H1 (cell line): Measurements from ENCODE around the gene HEATR1. TPM values are rescaled to one million over a fixed set of nuclear protein-coding genes. Genes with fewer than 3 reads are reported as not detected.

ENCODE experiments used
- CTCF ChIA-PET: fragments of 300-600 bp; sonication (Branson Sonifier 250); formaldehyde crosslinking; loops from one replicate; lab custom pipeline; 2021; ENCODE audit not compliant: partially characterized antibody; lab: Charles Lee
- POLR2A ChIA-PET: fragments of 300-600 bp; sonication (Branson Sonifier 250); formaldehyde crosslinking; loops from one replicate; lab custom pipeline; 2021; ENCODE audit warnings: inconsistent platforms; ENCODE audit not compliant: partially characterized antibody; lab: Charles Lee
- DNase-seq, 2 experiments: peaks; one replicate each; pipeline versions ENCODE4 v3.0.0 to v3.0.0-alpha.2; 2010 to 2022; ENCODE audit warnings: low spot score in 2 of 2, low read depth in 1 of 2, mixed read lengths in 1 of 2
- FAIRE-seq: peaks from 2 replicates; lab custom pipeline; 2011; peaks lifted over from hg19 to GRCh38; lab: Jason Lieb, UNC
- H2AFZ ChIP-seq: 2 replicates; pipeline ENCODE4 v1.8.1; 2012; ENCODE audit warnings: low read length, inconsistent platforms
- H2AK5ac ChIP-seq: 2 replicates; pipeline ENCODE4 v1.6.1; 2013; ENCODE audit warnings: low read depth, low read length
- H2BK120ac ChIP-seq: replicated peaks from 2 replicates; pipeline ENCODE3; 2013; ENCODE audit warnings: low read depth, low read length, inconsistent platforms
- H2BK12ac ChIP-seq: 2 replicates; pipeline ENCODE4 v1.6.1; 2013; ENCODE audit warnings: low read depth, low read length
- H2BK15ac ChIP-seq: 2 replicates; pipeline ENCODE4 v1.6.1; 2013; ENCODE audit warnings: low read length
- H2BK20ac ChIP-seq: 2 replicates; pipeline ENCODE4 v1.6.1; 2013; ENCODE audit warnings: low read length
- H2BK5ac ChIP-seq: 2 replicates; pipeline ENCODE4 v1.6.1; 2013; ENCODE audit warnings: low read depth, low read length
- H3K14ac ChIP-seq: 2 replicates; pipeline ENCODE4 v1.6.1; 2013; ENCODE audit warnings: inconsistent platforms; ENCODE audit not compliant: insufficient read length
- H3K18ac ChIP-seq: 2 replicates; pipeline ENCODE4 v1.6.1; 2013; ENCODE audit warnings: low read length; ENCODE audit errors: extremely low read depth
- H3K23ac ChIP-seq: 2 replicates; pipeline ENCODE4 v1.6.1; 2013; ENCODE audit warnings: inconsistent platforms; ENCODE audit not compliant: insufficient read length
- H3K23me2 ChIP-seq: 2 replicates; pipeline ENCODE4 v1.6.1; 2013; ENCODE audit warnings: low read depth, low read length
- H3K27ac ChIP-seq: 2 replicates; pipeline ENCODE4 v1.6.1; 2011; ENCODE audit warnings: low read depth, low read length, inconsistent platforms
- H3K27me3 ChIP-seq, 4 experiments: replicated peaks in 1 of 4; 1 replicate in 1 of 4; 2 replicates in 3 of 4; pipeline versions ENCODE4 v1.6.1 to v1.8.1; 2011 to 2013; ENCODE audit warnings: low read length in 3 of 4, mild to moderate bottlenecking in 3 of 4, inconsistent platforms in 2 of 4, mixed read lengths in 2 of 4, moderate library complexity in 1 of 4; ENCODE audit not compliant: control insufficient read depth in 3 of 4, insufficient read depth in 3 of 4; ENCODE audit errors: extremely low read depth in 1 of 4
- H3K36me3 ChIP-seq, 4 experiments: 2 replicates each; pipeline versions ENCODE4 v1.6.1 to v1.8.1; 2011 to 2013; ENCODE audit warnings: mild to moderate bottlenecking in 4 of 4, low read length in 3 of 4, moderate library complexity in 2 of 4, control low read depth in 1 of 4, inconsistent platforms in 1 of 4; ENCODE audit not compliant: insufficient read depth in 4 of 4, control insufficient read depth in 2 of 4
- H3K4ac ChIP-seq: replicated peaks from 2 replicates; pipeline ENCODE3; 2013; ENCODE audit warnings: low read length, low read depth, mixed read lengths, inconsistent platforms; ENCODE audit not compliant: insufficient read length
- H3K4me1 ChIP-seq, 4 experiments: replicated peaks in 1 of 4; 1 replicate in 1 of 4; 2 replicates in 3 of 4; pipeline versions ENCODE4 v1.6.1 to v1.8.1; 2011 to 2013; ENCODE audit warnings: low read length in 3 of 4, inconsistent platforms in 2 of 4, mixed read lengths in 1 of 4; ENCODE audit not compliant: insufficient read depth in 4 of 4, control insufficient read depth in 3 of 4
- H3K4me2 ChIP-seq, 2 experiments: 2 replicates each; pipeline versions ENCODE4 v1.6.1 to v1.8.1; 2011 to 2013; ENCODE audit warnings: low read depth in 2 of 2, low read length in 2 of 2, control low read depth in 1 of 2, inconsistent platforms in 1 of 2, mild to moderate bottlenecking in 1 of 2; ENCODE audit not compliant: insufficient read depth in 1 of 2
- H3K4me3 ChIP-seq, 4 experiments: fragments of 200-600, 300-600 bp in 1 of 4; sonication (generic), shearing (Covaris generic), sonication (Bioruptor Twin) in 1 of 4; 2 replicates each; pipeline versions ENCODE4 v1.5.1 to v1.8.1; 2011 to 2016; ENCODE audit warnings: low read length in 4 of 4, low read depth in 3 of 4, control low read depth in 2 of 4, inconsistent platforms in 2 of 4, mild to moderate bottlenecking in 2 of 4, mixed read lengths in 1 of 4, moderate library complexity in 1 of 4; ENCODE audit not compliant: insufficient read depth in 2 of 4; ENCODE audit errors: extremely low read depth in 1 of 4
- H3K56ac ChIP-seq: replicated peaks from 2 replicates; pipeline ENCODE3; 2013; ENCODE audit warnings: low read depth, mild to moderate bottlenecking, mixed read lengths, low read length, inconsistent platforms; ENCODE audit not compliant: insufficient read length
- H3K79me1 ChIP-seq: 2 replicates; pipeline ENCODE4 v1.6.1; 2013; ENCODE audit warnings: low read depth, low read length, control low read depth
- H3K79me2 ChIP-seq, 2 experiments: 2 replicates each; pipeline versions ENCODE4 v1.6.1 to v1.8.1; 2012 to 2013; ENCODE audit warnings: low read length in 2 of 2, mild to moderate bottlenecking in 2 of 2, inconsistent platforms in 1 of 2; ENCODE audit not compliant: insufficient read depth in 2 of 2, control insufficient read depth in 1 of 2
- H3K9ac ChIP-seq, 4 experiments: replicated peaks in 1 of 4; 1 replicate in 1 of 4; 2 replicates in 3 of 4; pipeline versions ENCODE4 v1.6.1 to v1.8.1; 2011 to 2013; ENCODE audit warnings: low read depth in 3 of 4, low read length in 3 of 4, control low read depth in 2 of 4, mild to moderate bottlenecking in 2 of 4, moderate library complexity in 2 of 4, inconsistent platforms in 1 of 4; ENCODE audit errors: extremely low read depth in 1 of 4
- H3K9me3 ChIP-seq, 2 experiments: 2 replicates each; pipeline versions ENCODE4 v1.6.1 to v1.8.1; 2012 to 2013; ENCODE audit warnings: mild to moderate bottlenecking in 2 of 2, moderate library complexity in 2 of 2, control low read depth in 1 of 2, inconsistent platforms in 1 of 2, low read depth in 1 of 2, low read length in 1 of 2, mixed read lengths in 1 of 2; ENCODE audit not compliant: insufficient read depth in 2 of 2
- H4K20me1 ChIP-seq, 2 experiments: replicated peaks in 1 of 2; 2 replicates each; pipeline versions ENCODE3 to v1.8.1; 2011 to 2013; ENCODE audit warnings: inconsistent platforms in 2 of 2, low read length in 2 of 2, mild to moderate bottlenecking in 1 of 2; ENCODE audit not compliant: insufficient read depth in 2 of 2, control insufficient read depth in 1 of 2
- H4K5ac ChIP-seq: 2 replicates; pipeline ENCODE4 v1.6.1; 2013; ENCODE audit warnings: low read length, low read depth, mixed read lengths, inconsistent platforms; ENCODE audit not compliant: insufficient read length
- H4K8ac ChIP-seq: 2 replicates; pipeline ENCODE4 v1.8.0; 2013; ENCODE audit warnings: mild to moderate bottlenecking, moderate library complexity, low read length, inconsistent platforms; ENCODE audit not compliant: insufficient read depth; ENCODE audit errors: extremely low read depth
- H4K91ac ChIP-seq: replicated peaks from 2 replicates; pipeline ENCODE3; 2013; ENCODE audit warnings: low read length, mixed read lengths, inconsistent platforms; ENCODE audit not compliant: insufficient read length
- BRCA1 ChIP-seq: IDR thresholded peaks from 2 replicates; pipeline ENCODE4 v1.6.1; 2012; ENCODE audit warnings: low read depth, low read length, improper control_type of control experiment
- HDAC2 ChIP-seq, 2 experiments: fragments of 300-600 bp in 1 of 2; sonication (generic) in 1 of 2; IDR thresholded peaks; 2 replicates each; pipeline ENCODE4 v1.6.1; 2011 to 2012; ENCODE audit warnings: low read depth in 2 of 2, low read length in 2 of 2, mild to moderate bottlenecking in 2 of 2, moderate library complexity in 2 of 2, borderline replicate concordance in 1 of 2, inconsistent platforms in 1 of 2
- JUN ChIP-seq: IDR thresholded peaks from 2 replicates; pipeline ENCODE4 v1.6.1; 2011; ENCODE audit warnings: low read depth, mild to moderate bottlenecking, improper control_type of control experiment, low read length
- RNF2 ChIP-seq: fragments of 200-900, 300-1000 bp; sonication (generic); IDR thresholded peaks from 2 replicates; pipeline ENCODE4 v1.7.1; 2016; ENCODE audit warnings: borderline replicate concordance, low read depth, mild to moderate bottlenecking, antibody characterized with exemption, low read length; ENCODE audit not compliant: poor library complexity, severe bottlenecking; ENCODE audit errors: missing control alignments
- SAP30 ChIP-seq: fragments of 300-600 bp; sonication (generic); IDR thresholded peaks from 2 replicates; pipeline ENCODE4 v1.7.1; 2012; ENCODE audit warnings: low read length, moderate library complexity, mild to moderate bottlenecking, inconsistent platforms; ENCODE audit not compliant: insufficient read depth, insufficient replicate concordance
- SIX5 ChIP-seq: IDR thresholded peaks from 2 replicates; pipeline ENCODE4 v1.6.1; 2011; ENCODE audit warnings: mild to moderate bottlenecking, low read depth, low read length
- TAF7 ChIP-seq: optimal IDR thresholded peaks from 2 replicates; pipeline ENCODE3; 2011; ENCODE audit warnings: low read depth, mild to moderate bottlenecking, inconsistent platforms, low read length, moderate library complexity, borderline replicate concordance
- TBP ChIP-seq: IDR thresholded peaks from 2 replicates; pipeline ENCODE4 v1.6.1; 2011; ENCODE audit warnings: low read depth, low read length, improper control_type of control experiment
- WGBS, 2 experiments: shearing (Covaris generic) in 1 of 2; methylation state at CpG; one replicate each; pipeline versions ENCODE4 v1.1.6 to v1.1.7; 2013 to 2015; ENCODE audit warnings: low lambda C conversion rate in 2 of 2, mixed read lengths in 2 of 2, inconsistent platforms in 1 of 2, low coverage in 1 of 2, missing lambda C conversion rate in 1 of 2; ENCODE audit not compliant: insufficient replicate concordance in 2 of 2, insufficient coverage in 1 of 2, insufficient read length in 1 of 2; ENCODE audit errors: extremely low coverage in 1 of 2, missing lambda C conversion rate in 1 of 2; 5-methylcytosine and 5-hydroxymethylcytosine counted together
- polyA plus RNA-seq, 7 experiments: library from polyadenylated mRNA; depleted of rRNA in 3 of 7; stranded (reverse) in 5 of 7; unstranded in 2 of 7; fragments of >200 nt in 5 of 7; fragments of 200-250 nt in 2 of 7; gene quantifications; 1 replicate in 5 of 7; 2 replicates in 1 of 7; 4 replicates in 1 of 7; pipeline versions ENCODE4 v1.2.1 to v1.2.3, GENCODE V29; 2011 to 2013; ENCODE audit warnings: missing spikeins in 2 of 7, mixed read lengths in 2 of 7
- total RNA-seq: library from RNA; stranded (reverse); fragmentation: NEBNext Ultra II Directional; extraction: Animal tissue kit (Norgen Biotek cat#: 25700); gene quantifications from 2 replicates; pipeline ENCODE4 v1.2.1, GENCODE V29; 2021
- TF ChIP-seq, protein P1 (sequence below): IDR thresholded peaks from 2 replicates; pipeline ENCODE4 v1.6.1; 2012; ENCODE audit warnings: low read length, inconsistent platforms

The HEATR1 gene
- total and polyA plus RNA-seq, 2 of the 8 experiments (the other 6 are each of a cell fraction or from before 2014, with no cell fraction given): 13.0 to 95.8 TPM

DNA sequence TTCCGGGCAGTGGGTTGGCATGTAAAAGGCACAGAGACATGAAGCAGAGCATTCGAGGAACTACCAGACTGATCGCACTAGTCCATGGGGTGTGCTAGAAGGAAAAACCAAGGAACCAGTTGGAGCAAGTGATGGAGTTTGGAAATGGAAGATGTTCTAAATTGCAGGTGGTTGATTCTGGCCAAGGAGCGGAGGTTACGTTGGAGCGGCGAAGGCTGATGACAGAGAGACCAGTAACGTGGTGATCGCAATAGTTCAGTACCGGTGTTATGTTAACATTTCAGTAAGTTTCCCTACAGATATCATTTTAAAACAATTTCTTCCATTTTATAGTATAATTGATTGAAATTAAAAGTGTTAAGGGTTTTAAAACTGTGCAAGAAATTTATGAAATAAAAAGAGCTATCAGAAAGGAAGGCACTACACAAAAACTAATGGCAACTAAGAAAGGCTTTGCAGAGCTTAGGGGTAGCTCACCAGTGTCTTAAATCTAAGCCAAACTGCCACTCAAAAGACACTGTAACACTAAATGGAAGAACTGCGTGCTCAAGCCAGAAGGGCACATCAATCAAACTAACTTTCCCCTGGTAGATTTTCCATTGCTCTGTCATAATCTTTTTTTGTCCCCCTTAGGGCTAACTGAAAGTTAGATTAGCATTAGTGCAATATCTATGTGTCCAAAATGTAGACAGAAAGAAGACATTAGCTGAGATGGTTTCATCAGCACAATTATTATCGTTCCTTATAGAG, 11.3 kb upstream of the HEATR1 start:
- Histone ChIP-seq H3K4me3 (no peak overlapping the region), H3K4me1 (no peaks in the 10 kb centered on the region), H2BK20ac (no peak overlapping the region), H4K5ac (no peak overlapping the region), H3K27me3 (no peaks in the 10 kb centered on the region; a peak in 1 of 7 replicates), H3K79me1 (no peaks in the 10 kb centered on the region), H4K20me1 (no peaks in the 10 kb centered on the region), H3K23ac (no peak overlapping the region), H3K79me2 (no peaks in the 10 kb centered on the region), H2BK15ac (no peak overlapping the region), H3K23me2 (no peaks in the 10 kb centered on the region), H3K36me3 (no peaks in the 10 kb centered on the region), H4K91ac (no peak overlapping the region), H2BK120ac (no peak overlapping the region), H2BK12ac (no peak overlapping the region), H2AK5ac (no peak overlapping the region), H3K4ac (no peak overlapping the region), H3K56ac (no peak overlapping the region), H3K9ac (no peak overlapping the region), H2AFZ (no peak overlapping the region), H2BK5ac (no peak overlapping the region), H3K9me3 (no peaks in the 10 kb centered on the region), H3K18ac (no peak overlapping the region), H3K14ac (no peak overlapping the region), H3K27ac (no peak overlapping the region), H3K4me2 (no peak overlapping the region), H4K8ac (no peak overlapping the region)
- 93% methylated on average over 12 of the region's 12 CpGs; no CpG with 5 or more reads in 1 of the 2 experiments for WGBS, 2 experiments
- CTCF ChIA-PET: interaction anchor here (0.8 to 1.7 kb wide), 6 partner anchors 11 to 148 kb away, joined by 3 to 7 read pairs (median 3); partner anchors contain the start of gene HEATR1
- DNase-seq: no peak
- POLR2A ChIA-PET: interaction anchor here (2.9 kb wide), 1 partner anchor 11 kb away, joined by 6 read pairs; the partner anchor contains the start of gene HEATR1
- FAIRE-seq: no peak
- TF ChIP-seq TAF7 (no peak), SAP30 (no peak), BRCA1 (no peak), JUN (no peak), TBP (no peak), SIX5 (no peak), HDAC2 (IDR thresholded peaks at IDR 0.05; ENCODE audit: borderline replicate concordance in 1 of 2, low read depth in 2 of 2, low read length in 2 of 2) (no peak), RNF2 (no peak)
- TF ChIP-seq, protein P1, sequence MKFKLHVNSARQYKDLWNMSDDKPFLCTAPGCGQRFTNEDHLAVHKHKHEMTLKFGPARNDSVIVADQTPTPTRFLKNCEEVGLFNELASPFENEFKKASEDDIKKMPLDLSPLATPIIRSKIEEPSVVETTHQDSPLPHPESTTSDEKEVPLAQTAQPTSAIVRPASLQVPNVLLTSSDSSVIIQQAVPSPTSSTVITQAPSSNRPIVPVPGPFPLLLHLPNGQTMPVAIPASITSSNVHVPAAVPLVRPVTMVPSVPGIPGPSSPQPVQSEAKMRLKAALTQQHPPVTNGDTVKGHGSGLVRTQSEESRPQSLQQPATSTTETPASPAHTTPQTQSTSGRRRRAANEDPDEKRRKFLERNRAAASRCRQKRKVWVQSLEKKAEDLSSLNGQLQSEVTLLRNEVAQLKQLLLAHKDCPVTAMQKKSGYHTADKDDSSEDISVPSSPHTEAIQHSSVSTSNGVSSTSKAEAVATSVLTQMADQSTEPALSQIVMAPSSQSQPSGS: no peak
